ENCODE results near the gene TUB. TPM values are rescaled to one million over a fixed set of nuclear protein-coding genes. Genes with fewer than 3 reads are reported as not detected.

The TUB gene
- total RNA-seq = 6.3 and 8.3 TPM in 2 replicates

GRCh38 chr11:8080674-8081590 is at the start of gene TUB:
Gene TUB, plus strand, starts transcription at chr11:8081211. Its CDS starts 300 bp downstream, at chr11:8081511.

Other genes starting within 250 kb of the TUB start
- gene OR10A6, start 149.9 kb upstream of the TUB start, total RNA-seq = not detected in 2 replicates
- not detected in 2 replicates for gene OR10A3, start 139.5 kb upstream of the TUB start, total RNA-seq
- gene NLRP10, start 115.8 kb upstream of the TUB start, total RNA-seq = not detected in 2 replicates
- gene EIF3F, start 93.9 kb upstream of the TUB start, total RNA-seq = 441 and 710 TPM in 2 replicates
- not detected in 2 replicates for gene RIC3, start 87.8 kb downstream of the TUB start, total RNA-seq
- not detected in 2 replicates for gene LMO1, start 182.7 kb downstream of the TUB start, total RNA-seq

Data from pericardium fibroblast (primary cell).